ENCODE measurements around the gene ZNF343.
"Not testable (repeated sequence)": the region's sequence is repeated elsewhere in the genome, so short reads cannot be mapped to it uniquely, and the experiment has no call there.

The ZNF343 gene

DNA sequence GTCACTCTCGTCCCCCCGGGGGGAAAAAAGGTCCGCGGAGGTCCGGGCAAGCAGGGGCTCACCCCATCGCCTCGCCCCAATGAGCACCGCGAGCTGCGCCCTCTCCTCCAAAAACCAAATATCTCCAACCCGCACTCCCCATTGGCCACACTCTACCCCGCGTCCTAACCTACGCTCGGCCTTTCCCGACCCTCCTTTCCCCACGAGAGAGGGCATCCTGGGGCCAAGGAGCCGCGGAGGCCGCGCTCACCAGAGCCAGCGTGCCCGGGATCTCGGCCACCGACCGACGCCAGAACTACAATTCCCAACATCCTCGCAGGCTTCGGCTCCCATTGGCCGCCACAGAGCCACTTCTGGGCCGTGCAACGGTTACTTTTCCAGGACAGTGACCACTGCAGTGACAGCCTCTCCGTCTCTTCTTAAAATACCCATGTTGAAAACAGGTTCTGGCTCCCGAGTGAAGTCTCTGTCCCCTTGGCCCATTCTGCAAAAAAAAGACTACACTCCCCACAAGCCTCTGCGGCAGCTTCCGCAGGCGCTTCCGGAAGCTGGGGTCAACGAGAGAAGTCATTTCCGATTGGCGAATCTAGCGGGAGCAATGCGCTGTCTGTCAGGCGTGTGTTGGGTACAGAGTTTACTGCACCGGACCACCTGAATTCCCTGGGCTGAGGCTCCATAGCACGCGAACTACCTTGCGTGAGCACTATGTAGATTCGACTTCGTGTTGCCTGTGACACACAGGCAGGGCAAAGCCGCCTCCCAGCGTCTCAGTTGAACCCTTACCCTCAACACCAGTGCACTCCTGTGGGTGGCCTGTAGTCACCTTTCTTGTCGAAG is at the start of gene ZNF343:
Gene ZNF343, minus strand, starts transcription at position 285 of the 837 bp plus-strand sequence. CDS start 15,020 bp downstream, outside the sequence.
- DNase-seq: peak; percentile 59

DNA sequence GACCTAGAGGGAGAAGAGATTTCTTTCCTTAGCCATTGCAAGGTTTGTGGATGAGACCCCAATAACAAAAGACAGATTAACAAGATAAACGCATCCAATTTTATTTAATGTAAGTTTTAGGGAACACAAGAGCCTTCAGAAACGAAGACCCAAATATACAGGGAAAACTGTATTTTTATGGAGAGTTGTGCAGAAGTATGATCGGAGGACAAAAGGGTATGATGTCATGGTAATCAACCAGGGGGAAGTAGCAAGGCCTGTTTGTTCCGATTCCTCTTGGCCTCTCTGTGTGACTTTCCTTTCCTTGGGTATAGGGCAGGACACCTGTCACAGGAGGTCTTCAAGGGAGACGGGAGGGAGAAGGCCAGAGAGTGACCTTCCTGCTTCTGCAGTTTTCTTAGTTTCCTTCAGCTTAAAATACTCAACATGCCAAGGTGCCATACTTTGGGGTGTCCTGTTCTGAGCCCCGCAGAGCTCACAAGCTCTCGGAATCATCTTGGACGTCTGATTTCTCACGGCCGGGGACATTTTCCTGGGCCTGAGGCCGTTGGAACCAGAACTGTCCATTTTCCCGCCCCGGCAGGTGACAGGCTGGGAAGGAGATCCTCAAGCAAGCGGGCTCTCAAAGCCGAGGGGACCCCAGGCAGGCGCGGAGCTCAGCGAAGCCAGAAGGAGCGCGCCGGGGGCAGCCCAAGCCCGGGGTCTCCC is 49.3 kb upstream of the ZNF343 start:
- DNase-seq: no peak

DNA sequence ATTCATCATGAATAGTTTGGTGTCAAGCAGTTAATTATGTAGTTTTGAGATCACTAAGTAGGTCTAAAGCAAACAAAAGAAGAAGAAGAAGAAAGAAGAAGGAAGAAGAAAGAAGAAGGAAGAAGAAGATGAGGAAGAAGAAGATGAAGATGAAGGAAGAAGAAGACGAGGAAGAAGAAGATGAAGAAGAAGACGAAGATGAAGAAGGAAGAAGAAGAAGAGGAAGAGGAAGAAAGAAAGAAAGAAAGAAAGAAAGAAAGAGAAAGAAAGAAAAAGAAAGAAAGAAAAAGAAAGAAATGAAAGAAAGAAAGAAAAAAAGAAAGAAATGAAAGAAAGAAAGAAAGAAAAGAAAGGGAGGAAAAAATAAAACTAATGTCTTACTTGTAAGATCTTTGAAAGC is 36.9 kb upstream of the ZNF343 start:
- DNase-seq: no peak

DNA sequence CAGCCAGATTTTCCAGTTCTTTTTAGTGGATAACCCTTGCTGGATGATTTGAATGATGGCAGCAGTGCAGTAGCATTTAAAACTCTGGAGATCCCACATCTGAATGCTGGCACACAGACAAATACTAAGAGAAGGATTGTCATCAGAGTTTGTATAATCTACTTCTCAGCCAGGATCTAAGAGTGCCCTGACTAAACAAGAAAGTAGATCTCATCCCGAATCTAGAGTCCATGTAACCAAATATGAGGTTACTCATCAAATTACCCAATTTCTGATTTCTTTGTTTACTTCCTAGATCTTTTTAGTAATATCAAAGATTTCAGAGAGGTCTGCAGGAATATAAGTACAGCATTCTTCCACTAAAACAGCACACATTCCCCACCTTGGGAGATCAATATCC is 35.5 kb upstream of the ZNF343 start:
- DNase-seq: no peak

DNA sequence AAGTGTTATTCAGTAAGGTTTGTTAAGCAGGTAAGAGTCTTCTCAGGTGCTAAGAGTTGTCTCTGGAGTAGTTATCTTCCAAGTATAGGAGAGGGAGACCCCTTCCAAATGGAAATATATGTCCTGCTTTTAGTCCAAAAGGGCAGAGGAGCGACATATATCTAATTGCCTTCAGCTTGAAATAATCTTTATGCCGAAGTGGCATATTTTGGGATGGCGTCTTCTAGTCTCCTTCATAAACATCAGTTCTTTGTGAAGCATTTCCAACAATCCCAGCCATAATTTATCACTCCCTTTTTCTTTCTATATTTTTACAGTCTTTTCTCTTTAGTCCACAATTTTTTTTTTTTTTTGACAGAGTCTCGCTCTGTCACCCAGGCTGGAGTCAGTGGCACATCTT is 33.6 kb upstream of the ZNF343 start:
- DNase-seq: no peak

DNA sequence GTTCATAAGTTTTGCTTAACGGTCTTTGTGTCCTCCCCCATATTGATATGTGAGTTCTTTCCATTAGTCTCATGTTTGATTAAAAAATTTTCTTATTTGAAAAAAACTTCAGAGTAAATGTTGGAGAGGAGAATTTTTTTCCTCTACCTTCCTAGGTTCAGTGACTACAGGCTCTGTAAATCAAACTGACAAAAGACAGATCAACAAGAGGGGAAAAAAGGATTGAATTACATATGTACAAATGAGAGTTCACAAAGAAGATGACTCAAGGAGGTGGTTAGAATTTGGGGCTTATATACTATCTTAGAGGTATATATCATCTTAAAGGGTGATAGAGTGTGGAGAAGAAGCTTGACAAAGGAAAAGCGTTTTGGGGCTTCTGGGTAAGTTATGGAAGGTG is 33.2 kb upstream of the ZNF343 start:
- no peak for DNase-seq

DNA sequence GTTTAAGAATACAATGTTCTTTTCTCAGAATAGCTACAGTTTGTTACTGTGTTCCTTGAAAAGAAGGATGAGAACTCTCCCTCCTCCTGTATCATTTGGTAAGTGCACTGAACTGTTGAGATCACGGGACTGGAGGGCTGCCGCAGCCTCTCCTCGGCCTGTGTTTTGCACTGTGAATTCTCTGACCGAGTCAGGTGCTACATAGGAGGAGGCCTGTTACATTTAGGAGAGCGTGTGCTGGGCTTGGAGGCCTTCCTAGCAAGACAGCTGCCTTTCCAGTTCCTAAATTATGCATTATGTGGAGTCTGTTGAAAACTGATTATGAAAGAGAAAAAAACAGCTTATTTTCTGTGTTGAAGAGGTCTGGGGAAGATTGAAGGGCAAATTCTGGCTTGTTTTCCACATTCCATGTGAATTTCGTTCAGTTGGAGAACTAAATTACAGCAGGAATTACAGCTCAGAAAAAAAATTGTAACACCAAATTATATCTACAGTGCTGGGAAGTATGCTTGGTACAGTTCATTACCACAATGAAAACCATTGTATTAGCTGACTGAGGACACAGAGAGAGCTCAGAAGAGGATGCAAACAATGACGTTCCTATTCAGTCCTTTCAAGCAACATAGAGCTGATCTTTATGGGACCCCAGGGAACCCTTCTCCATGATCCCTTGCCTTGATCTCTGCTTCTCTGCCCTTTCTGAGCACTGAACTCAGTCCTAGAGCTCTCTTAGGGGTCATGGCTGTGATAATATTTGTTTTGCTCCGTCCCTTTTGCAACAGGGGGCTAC is 30.4 kb upstream of the ZNF343 start:
- no peak for DNase-seq

DNA sequence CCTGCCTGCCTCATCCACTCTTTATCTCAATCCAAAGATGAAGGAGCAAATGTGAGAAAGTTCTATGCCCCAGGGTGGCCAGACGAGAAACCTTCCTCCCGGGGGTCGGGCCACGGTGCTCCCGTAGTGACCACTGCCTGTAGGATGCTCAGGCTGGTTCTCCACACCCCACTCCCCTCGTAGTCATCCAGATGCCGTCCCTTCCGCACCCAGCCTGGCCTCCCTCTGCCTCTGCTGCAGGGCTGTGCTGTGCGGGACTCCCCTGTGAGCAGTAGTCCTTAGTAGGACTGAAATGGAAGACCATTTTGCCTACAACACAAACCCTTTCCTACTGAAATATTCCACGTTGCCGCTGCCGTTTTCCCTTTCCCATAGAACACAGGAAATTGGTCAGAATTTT is 29.6 kb upstream of the ZNF343 start:
- no peak for DNase-seq

DNA sequence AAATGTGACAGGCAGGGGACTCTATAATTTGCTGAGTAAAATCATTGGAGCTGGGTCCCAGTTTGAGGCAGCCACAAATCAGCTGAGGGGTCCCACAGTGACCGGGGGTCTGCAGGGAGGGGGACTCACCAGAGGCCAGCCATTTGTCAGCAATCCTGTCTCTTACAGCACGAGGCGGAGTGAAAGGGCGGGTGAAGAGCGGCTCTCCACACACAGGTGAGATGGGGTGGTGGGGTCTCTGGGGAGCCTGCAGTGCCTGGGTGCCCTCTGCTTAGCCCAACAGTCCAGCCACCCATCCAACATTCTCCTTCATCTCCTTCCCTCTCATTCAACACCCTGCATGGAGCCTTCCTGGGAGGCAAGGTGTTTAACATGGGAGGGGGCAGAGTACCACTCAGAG is 28.4 kb upstream of the ZNF343 start:
- DNase-seq: no peak

DNA sequence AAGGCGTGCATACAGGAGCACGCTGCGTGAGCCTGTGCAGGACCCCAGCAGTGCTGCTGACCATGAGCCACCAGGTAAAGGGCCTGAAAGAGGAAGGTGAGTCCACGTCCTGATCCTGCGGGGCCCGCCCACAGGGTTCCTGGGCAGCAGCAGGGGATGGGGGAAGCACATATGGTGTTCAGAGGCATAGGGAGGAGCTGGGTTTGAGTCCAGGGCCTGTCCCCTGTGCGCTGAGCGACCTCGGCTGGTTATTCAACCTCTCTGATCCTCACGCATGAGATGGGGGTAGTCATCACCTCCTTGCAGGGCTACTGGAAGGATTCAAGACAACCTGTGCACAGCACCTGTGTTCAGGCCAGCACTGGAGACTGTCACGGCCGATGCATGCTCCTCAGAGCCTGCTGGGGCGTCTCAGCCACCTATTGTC is 27.9 kb upstream of the ZNF343 start, which contains the start of gene TMC2:
Gene TMC2, plus strand, starts transcription at position 14 of the 427 bp plus-strand sequence. Its CDS starts 49 bp downstream, at position 63.
- DNase-seq: no peak

DNA sequence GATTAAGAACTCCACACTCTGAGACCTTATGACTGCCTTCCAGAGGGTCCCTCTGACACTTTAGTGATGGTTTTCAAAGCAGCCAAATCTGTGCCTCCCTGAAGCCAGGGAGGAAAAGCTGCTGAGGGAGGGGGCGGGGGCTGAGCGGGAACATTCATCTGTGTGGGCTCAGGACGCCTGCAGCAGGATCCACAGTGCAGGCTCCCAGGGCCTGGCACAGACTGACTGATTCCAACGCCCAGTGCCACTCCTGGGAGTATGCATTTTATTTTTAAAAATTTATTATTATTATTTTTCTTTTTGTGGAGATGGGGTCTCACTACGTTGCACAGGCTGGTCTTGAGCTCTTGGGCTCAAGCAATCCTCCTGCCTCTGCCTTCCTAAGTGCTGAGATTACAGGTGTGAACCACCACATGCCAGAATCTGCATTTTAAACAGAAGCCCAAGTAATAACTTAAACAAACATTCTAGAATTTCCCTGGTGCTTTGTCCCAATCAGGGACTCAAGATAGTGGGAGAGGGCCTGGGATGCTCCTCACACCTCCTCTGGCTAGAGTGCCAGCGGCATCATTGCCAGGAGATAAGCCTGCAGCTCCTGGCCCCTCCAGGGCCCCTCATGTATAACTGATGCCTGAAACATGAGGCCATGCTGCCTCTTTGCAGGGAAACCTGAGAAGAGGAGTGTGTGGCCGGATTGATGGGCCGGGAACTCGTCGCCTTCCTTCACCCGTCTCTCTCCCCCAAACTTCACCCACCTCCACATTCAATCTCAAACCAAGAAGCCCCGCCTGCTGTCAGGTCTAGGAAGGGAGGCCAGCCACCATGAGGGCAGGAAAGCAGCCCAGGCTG is 27.2 kb upstream of the ZNF343 start:
- no peak for DNase-seq

DNA sequence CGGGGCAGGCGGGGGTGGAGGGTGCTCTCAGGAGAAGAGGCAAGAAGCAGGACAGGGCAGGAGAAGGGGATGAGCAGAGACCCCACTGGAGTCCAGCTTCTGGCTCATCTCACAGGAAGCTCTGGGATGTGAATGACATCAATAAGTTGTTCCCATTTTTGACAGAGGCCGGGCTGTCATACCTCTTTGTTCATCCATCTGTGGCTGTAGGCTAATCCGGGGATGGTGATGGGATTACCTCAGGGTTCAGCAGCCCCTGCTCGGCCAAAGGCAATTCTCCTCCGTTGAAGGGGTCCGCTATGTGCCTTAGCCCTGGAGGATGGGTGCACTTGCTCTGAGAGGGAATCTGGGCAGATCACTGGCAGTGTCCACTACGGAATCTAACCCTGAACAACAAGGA is 24.4 kb upstream of the ZNF343 start:
- DNase-seq: no peak

DNA sequence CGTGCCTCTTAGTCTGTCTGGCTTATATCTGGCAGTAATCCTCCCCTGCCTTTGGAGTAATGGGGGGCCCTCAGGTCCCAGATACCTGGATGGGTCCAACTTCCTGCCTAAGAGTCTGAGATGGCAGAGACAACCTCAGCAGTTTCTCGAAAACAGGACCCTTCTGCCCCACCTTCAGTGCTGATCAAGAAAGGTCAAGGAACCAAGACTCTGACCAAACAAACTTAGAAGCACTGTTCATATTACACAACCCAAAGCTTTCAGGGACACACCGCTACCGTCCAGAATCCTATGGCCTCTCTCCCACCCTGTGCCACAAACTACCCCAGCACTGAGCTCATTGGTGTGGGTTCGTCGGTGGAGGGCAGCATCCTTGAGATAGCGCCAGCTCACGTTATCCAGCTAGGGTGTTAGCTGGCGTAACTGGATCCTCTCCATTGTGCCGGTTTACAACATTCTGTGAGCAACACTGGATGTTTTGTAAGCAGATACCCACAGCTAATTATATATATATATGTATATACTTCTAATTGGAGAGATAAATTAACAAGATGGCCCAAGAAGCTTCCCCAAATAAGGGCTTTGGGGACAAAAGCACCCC is 20.1 kb upstream of the ZNF343 start:
- DNase-seq: no peak

DNA sequence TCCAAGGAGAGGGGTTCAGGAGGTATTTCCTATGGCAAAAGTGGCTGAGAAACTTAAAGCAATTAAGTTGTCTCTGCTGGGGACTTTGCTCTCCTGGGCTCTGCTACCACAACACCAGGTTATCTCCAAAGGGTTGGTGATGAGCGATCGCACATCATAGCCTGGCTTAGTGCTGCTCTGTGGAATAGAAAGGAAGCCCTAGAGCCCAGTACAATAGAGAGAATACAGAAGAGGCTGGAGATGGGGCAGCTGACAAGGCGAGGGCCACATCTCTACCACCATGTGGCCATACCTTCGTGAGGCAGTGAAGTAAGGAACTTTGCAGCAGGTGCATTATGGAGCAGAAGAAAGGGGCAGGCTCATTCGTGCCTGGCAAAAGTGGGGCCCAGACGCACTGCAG is 19.0 kb upstream of the ZNF343 start:
- no peak for DNase-seq

DNA sequence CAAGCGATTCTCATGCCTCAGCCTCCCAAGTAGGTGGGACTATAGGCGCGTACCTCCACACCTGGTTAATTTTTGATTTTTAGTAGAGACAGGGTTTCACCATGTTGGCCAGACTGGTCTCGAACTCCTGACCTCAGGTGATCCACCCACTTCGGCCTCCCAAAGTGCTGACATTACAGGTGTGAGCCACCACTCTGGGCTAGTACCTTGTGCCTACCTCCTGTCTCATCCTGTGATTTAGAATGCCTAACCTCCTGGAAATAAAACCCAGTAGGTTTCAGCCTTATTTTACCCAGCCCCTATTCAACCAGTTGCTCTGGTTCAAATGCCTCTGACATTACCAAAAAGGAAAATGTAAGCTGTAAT is 17.5 kb upstream of the ZNF343 start:
- not testable (repeated sequence) for DNase-seq

DNA sequence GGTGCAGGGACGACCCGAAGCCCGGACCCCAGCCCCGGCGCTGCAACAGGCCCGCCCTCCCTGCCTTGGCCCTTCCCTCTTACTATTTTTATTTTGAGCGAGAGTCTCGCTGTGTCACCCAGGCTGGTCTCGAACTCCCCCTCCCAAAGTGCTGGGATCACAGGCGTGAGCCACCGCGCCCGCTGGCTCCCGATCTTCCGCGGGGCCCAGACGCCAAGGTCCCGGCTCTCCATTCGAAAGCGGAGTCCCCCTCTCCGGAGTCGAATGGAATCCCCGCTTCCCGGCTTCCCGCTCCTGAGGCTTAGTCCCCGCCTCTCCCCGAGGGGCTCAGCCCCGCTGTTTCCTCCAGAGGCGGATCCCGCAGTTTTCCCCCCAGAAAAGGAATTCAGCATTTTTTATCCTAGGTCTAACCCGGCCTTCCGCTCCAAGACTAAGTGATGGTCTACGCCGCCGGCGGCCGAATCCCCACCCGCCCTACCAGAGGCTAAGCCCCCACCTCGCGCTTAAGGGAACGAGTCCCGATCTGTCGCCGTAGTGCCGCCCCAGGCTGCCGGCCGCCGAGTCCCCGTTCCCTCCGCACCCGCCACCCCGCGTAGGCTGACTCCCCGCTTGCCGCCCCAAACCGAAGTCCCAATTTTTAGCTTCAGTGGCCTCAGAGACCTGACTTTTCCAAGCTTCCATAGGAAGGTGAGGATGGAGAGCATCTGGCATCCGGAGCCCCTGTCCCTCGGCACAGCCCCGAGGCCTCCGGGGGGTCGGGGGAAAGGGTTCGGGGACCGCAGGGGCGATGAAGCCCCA is 16.2 kb upstream of the ZNF343 start:
- DNase-seq: no peak

DNA sequence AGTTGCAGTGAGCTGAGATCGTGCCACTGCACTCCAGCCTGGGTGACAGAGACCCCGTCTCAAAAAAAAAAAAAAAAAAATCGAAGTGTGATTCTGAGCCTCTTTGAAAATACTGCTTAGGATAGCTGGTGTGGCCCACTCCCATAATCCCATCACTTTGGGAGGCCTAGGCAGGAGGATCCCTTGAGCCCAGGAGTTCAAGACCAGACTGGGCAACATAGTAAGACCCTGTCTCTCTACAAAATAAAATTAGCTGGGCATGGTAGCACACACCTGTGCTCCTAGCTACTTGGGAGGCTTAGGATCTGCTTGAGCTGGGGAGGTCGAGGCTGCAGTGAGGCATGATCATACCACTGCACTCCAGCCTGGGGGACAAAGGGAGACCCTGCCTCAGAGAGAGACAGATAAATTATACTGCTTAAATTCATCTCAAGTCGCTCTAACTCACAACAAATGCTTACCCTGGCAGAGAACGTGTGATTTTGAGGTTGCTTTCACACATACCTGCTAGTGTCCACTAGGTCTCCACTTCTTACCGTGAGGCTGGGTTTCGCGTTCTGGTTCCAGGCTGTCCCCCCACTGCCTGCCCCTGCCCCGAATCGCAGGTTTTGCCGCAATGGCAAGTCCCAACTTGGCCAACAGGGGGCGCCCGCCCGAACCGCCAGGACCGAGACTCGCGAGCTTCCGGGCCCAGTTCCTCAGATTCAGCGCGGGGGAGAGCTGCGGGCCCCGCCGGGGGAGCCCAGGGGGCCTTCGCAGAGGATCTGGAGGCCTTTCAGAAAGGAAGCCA is 15.4 kb upstream of the ZNF343 start:
- peak; percentile 57 for DNase-seq

DNA sequence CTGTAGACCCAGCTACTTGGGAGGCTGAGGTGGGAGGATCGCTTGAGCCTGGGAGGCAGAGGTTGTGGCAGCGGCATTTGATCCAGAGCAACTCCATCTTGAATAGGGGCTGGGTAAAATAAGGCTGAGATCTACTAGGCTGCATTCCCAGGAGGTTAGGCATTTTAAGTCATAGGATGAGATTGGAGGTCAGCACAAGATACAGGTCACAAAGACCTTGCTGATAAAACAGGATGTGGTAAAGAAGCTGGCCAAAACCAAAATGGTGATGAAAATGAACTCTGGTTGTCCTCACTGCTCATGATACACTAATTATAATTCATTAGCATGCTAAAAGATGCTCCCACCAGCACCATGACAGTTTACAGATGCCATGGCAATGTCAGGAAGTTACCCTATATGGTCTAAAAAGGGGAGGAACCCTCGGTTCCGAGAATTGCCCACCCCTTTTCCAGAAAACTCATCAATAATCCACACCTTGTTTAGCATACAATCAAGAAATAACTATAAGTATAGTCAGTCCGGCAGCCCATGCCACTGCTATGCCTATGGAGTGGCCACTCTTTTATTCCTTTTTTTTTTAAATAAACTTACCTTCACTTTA is 14.2 kb upstream of the ZNF343 start:
- DNase-seq: not testable (repeated sequence)

DNA sequence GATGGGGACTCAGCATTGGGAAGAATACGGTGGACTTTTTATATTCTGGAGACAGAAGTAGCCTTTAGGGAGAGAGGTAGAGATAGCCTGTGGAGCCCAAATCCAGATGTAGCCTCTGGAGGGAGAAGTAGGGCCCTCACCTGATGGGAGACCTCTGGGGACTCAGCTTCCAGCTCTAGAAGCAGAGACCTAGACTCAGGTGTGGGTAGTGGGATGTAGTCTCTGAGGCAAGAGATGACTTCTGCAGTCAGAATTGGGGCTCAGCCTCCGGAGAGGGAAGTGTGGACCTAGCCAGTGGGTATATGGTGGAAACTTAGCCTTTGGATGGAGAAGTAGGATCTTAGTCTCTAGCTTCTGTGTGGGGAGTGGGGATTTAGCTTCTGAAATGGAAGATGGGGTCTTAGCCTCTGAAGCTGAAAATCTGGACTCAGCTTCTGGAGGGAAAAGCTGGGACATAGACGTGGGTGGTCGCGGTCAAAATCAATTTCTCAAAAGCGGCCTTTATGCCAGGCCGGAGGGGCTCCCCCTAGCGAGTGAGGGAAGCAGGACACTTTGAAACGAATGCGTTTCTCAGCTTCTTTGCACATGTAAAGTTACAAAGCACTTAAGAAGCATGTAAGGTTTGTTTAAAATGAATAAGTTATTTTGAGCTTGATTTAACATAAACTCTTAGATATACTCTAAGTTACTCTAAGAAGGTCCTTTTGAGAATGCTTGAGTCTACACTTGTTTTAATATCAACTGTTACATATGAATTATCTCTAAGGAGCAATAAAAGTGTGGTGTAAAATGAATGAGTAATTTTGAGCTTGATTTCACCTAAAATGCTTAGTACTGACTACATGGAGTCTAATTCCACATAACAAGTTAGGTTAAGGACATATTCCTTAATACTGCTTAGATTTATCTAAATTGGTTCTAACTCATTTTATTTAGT is 12.9 kb upstream of the ZNF343 start:
- DNase-seq: no peak

All from amniotic stem cell (primary cell).